HG03575 (cell line): ENCODE measurements around the gene NFATC1.

Source experiments
- ATAC-seq: cut with Tn5 transposase; IDR thresholded peaks from one replicate; pipeline ENCODE4 v1.9.1; 2021; ENCODE audit not compliant: unreplicated experiment, insufficient number of reproducible peaks, low FRiP score; ENCODE audit errors: extremely low read depth

The NFATC1 gene

DNA sequence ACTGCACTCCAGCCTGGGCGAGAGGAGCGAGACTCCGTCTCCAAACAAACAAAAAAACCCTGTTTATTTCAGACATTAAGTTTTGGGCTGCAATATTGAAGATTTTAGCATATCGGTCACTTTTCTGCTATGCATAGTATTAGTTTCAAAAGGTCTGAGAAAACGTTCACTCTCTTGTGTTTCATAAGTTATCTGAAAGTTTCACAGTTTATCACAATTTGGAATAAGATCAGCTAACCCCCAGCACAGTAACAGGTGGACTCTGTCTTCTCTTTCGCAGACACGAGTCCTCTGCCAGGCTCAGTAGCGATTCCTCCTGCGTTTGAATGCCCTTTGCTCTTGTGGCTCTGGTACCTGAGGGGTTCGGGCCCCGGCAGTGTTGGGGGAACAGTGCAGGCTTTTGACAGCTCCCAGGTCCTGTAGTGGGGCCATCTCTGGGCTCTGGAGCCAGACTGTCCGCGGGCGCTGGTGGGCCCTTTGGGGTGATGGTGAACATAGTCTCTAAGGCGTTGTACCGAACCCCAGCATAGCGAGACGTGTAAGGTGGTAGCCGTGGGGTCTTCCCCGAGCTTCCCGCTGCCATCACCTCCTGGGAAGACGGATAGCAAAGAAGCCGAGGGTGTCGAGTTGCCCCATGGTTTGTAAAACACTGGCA is 20.4 kb downstream of the NFATC1 start:
- ATAC-seq = no peak

DNA sequence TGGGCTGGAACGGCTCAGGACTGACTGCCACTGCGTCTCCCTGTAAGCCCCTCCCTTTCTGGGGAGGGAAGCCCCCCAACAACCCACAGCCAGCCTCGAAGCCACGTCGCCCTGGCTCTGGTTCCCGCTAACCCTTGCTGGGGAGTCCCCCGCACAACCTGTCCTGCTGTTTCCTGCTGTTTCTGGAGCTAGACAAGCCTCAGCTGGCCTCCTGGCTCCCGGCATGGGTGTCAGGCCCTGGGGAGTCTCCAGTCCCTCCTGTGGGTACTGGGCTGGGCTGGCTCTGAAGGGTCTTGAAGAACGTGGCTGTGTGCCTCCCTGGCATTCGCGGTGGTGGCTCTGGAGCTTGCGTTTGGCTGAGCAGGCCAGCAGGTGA is 20.9 kb downstream of the NFATC1 start:
- no peak for ATAC-seq

DNA sequence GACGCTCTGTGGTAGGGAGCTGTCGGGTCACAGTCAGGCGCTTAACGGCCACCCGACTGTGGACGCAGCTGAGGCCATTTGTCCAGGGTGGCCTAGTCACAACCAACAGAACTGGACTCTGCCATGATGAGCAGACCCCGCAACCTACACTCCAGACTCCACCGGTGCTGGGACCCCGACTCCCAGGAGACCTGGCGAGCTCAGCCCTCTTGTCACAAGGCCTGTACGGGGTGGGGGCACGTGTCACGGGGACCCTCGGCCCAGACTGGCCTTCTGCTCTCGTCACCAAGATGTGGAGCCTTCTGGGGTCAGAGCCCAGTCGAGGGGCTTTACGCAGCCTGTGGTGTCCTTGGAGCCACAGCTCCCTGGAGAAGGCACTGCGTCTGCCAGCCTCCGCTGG is 22.5 kb downstream of the NFATC1 start:
- no peak for ATAC-seq

GRCh38 chr18:79418642-79419041 is 22.9 kb downstream of the NFATC1 start:
- ATAC-seq = no peak

- ATAC-seq = no peak
Measured at GRCh38 chr18:79420033-79420745, 24.5 kb downstream of the NFATC1 start.

GRCh38 chr18:79421275-79421857 is 25.6 kb downstream of the NFATC1 start:
- no peak for ATAC-seq

DNA sequence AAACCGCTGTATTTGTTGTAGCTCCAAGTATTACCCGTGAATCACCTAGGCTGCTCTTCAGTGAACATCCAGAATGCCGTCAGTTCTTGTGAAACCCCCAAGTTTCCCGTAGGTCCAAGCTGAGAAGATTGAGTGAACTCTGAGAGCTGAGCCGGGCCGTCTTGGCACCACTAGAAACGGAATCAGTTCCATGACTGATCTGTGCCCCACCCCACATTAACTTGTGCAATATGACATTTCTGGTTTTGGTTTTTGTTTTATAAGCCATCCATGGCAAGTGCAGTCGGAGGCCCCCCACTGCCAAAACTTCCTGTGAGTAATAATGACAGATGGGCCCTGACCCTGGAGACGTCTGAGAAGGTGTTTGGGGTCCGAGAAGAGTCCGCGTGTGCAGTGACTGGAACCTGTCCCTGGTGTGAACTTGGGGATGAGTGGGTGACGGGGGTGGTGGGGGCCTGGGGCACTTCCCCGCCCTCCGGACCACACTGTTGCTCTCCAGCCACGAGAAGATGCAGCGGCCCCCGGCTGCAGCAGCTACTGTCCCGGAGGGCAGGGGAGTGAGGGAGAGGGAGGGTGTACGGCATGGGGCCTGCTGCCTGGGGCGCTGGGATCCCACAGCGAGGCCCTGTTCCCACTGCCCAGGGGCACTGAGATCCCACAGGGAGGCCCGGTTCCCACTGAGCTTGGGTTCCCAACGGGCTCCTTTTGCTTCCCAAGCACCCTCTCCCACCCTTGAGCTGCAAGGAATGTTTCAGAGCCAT is 26.5 kb downstream of the NFATC1 start:
- peak; percentile 54 for ATAC-seq

DNA sequence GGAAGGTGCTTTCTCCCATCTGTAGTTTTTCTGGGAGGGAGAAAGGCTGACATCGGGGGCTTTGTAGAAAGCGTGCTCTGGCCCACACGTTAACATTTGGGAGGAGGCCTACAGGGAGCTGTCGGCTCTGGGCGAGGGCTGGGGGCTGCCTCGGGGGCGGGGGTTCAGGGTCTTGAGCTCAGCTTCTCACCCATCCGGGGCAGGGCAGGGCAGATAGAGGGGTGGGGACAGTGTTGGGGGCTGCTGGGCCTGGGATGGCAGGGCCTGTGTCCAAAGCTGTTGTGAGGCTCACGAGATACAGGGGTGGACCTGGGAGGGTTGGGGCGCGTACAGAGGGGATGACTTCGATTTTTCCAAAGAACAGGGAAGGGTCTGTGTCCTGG is 27.0 kb downstream of the NFATC1 start:
- no peak for ATAC-seq

DNA sequence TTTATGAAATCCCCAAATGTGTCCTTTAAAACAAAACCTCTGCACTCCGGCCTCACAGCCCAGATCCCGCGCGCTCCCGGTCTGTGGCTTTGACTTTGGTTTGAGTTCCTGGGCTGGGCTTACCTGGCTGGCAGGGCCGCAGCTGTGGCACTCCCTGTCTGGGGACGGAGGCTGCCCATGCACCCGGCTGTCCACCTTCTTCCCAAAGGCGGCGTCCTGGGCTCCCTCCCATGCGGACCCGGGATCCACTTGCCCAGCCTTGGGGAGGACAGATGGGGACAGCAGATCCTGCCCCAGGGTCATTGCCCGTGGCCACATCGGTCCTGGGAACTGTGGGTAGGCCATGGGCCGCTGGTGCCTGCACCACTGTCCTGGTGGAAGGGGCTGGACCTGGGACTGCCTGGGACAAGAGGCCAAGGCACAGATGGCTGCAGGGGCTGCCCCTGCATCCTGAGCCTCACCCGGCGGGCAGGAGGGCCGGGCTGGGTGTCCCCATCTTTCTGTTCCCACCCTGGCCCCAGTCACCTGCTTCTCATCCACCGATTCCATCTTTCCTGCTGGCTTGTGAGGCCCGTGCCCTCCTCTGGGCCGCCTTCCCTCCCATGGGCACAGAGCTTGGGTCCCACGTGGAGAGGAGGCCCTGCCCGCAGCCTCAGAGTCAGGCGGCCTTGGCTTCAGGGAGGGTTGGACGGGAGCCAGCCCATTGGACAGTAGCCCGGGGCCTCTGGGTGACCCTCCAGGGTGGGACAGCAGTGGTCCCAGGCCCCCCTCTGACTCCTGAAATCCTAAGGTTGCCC is 27.7 kb downstream of the NFATC1 start:
- ATAC-seq = no peak

DNA sequence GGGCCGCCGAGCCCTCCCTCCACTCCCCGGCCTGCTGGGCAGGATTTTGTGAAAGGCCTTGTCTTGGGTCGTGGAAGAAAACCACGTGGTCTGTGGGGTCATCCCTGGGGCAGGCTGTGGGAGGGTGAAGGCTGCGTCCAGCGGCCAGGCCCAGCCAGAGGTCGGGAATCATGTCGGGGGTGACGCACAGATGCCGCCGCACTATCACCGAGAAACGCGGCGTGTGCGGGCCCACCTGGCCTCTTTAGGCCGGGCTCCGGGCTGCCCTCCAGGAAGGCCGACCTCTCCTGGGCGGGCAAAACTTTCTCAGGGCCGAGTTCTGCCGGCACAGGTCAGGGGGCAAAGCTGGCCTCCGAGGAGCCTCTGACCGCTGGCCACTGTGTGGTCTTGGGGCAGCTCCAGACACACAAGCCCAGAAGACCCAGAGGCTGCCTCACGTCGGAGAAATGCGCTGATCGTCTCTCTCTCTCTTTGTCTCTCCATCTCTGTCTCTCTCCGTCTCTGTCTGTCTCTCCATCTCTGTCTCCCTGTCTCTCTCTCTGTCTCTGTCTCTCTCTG is 28.4 kb downstream of the NFATC1 start:
- ATAC-seq = no peak

DNA sequence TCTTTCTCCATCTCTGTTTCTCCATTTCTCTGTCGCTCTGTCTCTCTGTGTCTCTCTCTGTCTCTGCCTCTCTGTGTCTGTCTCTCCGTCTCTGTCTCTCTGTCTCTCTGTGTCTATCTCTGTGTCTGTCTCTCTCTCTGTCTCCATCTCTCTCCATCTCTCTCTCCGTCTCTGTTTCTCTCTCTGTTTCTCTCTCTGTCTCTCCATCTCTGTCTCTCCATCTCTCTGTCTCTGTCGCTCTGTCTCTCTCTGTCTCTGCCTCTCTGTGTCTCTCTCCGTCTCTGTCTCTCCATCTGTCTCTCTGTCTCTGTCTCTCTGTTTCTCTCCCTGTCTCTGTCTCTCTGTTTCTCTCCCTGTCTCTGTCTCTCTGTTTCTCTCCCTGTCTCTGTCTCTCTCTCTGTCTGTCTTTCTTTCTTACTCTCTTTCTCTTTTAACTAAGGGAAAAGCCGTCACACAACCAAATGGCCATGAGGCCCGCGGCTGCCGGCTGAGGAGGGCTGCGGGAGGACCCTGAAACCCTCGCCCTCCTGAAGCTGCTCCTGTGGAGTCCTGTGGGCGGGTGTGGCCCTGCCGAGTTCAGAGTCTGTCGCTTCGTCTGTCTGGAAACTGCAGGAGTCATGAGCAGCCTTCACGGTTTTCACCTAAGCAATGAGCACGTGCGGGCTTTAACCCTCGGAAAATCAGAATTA is 29.3 kb downstream of the NFATC1 start:
- no peak for ATAC-seq

GRCh38 chr18:79425569-79425886 is 29.8 kb downstream of the NFATC1 start:
- ATAC-seq = no peak

DNA sequence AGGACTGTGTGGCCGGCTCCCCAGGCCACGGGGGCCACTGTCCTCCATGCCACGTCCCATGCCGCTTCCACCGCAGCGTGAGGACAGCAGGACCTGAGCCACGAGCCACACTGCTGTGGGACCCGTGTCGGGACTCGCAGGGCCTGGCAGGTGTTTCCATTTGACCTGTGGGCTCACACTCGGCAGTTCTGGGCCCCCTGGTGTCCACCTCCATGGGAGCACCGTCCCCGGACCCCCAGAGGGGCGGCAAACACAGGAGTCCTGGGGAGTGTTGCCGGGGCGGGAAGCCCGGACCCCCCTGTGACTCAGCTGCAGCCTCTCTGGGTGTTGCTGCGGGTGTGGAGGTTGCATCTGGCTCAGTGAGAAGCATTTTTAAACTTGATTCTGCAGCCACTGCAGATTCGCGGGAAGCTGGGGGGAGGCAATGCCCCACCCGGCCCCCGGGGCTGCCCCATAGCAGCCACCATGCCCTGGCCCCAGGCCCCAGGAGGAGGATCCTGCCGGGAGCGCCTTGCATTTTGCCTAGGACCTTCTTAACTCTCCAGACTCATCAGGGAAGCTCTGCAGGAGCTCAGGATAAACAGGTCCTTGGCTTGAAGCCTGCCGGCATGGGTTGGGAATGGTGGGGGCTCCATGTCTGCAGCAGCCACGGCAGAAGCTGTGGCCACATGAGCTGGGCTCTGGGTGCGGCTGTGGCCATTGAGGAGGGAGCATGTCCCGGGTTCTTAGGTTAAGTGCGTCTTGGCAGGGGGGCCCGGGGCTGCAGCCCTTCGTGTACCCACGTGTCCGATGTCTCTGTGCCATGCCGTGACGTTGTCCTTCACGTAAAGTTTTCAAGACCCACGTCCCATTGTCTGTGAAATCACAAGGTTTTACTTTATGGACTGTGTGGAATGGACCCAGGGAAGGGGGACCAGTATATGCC is 30.9 kb downstream of the NFATC1 start:
- ATAC-seq = no peak

- ATAC-seq = no peak
Measured at GRCh38 chr18:79427368-79428225, 31.9 kb downstream of the NFATC1 start.

GRCh38 chr18:79428287-79428686 is 32.6 kb downstream of the NFATC1 start:
- no peak for ATAC-seq

DNA sequence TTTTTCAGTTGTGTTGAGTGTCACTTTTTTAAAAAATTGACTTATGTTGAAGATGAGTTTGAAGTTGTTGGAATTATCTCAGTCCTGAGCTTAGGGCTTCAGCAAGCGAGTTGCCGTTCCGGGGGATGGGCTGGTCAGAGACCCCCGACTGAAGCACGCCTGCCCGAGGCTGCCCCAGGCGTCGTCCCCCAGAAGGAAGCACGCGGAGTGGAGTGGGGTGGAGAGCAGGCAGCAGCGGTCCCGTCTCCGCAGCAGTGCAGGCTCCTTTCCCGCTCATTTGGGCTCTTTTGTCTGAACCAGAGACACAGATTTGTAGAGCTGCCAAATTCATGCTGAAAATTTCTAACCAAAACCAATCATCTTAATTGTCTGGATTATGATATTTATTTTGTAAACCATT is 33.7 kb downstream of the NFATC1 start:
- no peak for ATAC-seq
